Measurements from ENCODE around the gene TSN.
A peak's percentile ranks its signal among the peaks of the same experiment; 100 is the strongest.

Gene TSN

GRCh38 chr2:121815216-121815615 lies 59.8 kb downstream of the TSN start:
- TF ChIP-seq TAF1 (IDR thresholded peaks at IDR 0.05; ENCODE audit: borderline replicate concordance, insufficient read depth, low read length) (no peak), POLR2AphosphoS5 (IDR thresholded peaks at IDR 0.05; ENCODE audit: low read depth, low read length) (no peak), SIN3A (IDR thresholded peaks at IDR 0.05; ENCODE audit: borderline replicate concordance, insufficient read depth, low read length) (no peak), REST (IDR thresholded peaks at IDR 0.05; ENCODE audit: insufficient read depth in 1 of 2, low read depth in 2 of 2, low read length in 2 of 2) (no peak), FOXP2 (optimal IDR thresholded peaks at IDR 0.05; ENCODE audit: borderline replicate concordance, extremely low read depth, extremely low read length, insufficient read depth) (no peak)

DNA sequence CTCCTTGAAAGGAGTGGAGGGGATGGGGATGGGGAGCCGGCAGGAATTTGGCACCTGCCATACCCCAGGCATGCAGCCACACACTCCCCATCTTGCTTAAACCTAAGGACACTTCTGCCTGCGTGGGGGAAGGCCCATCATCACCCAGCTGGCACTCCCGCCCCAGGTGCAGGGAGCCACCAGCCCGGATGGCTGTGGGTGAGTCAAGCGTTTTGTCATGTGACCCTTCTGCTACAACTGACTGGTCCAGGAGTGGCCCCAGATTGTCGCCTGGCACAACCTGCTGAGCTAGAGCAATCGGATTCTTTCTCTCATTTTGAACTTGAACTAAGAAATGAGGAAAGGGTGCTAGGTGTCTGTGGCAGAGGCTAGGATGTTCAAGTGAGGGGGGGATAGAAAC lies 61.3 kb downstream of the TSN start:
- no peak for TF ChIP-seq POLR2AphosphoS5 (IDR thresholded peaks at IDR 0.05; ENCODE audit: low read depth, low read length)
- TF ChIP-seq FOXP2 (optimal IDR thresholded peaks at IDR 0.05; ENCODE audit: borderline replicate concordance, extremely low read depth, extremely low read length, insufficient read depth): no peak
- no peak for TF ChIP-seq REST (IDR thresholded peaks at IDR 0.05; ENCODE audit: insufficient read depth in 1 of 2, low read depth in 2 of 2, low read length in 2 of 2)
- no peak for TF ChIP-seq SIN3A (IDR thresholded peaks at IDR 0.05; ENCODE audit: borderline replicate concordance, insufficient read depth, low read length)
- TF ChIP-seq TAF1 (IDR thresholded peaks at IDR 0.05; ENCODE audit: borderline replicate concordance, insufficient read depth, low read length): no peak

- TF ChIP-seq REST (IDR thresholded peaks at IDR 0.05; ENCODE audit: insufficient read depth in 1 of 2, low read depth in 2 of 2, low read length in 2 of 2): peak in 1 of 2 experiments; percentile 70; a peak in 1 of 4 replicates
Measured at GRCh38 chr2:121817304-121817703, 61.9 kb downstream of the TSN start.

Measured in PFSK-1 (cell line).